A673 (cell line): Measurements from ENCODE around the gene CAPN2. TPM values are rescaled to one million over a fixed set of nuclear protein-coding genes. Genes with fewer than 3 reads are reported as not detected.
"Not testable (repeated sequence)": the region's sequence is repeated elsewhere in the genome, so short reads cannot be mapped to it uniquely, and the experiment has no call there.

Experiments used
- BruUV-seq: library from RNA; stranded (reverse); fragments of 400-500 nt; replicated peaks from 2 replicates; lab custom pipeline; 2021; lab: Mats Ljungman, UMichigan
- CTCF ChIA-PET: fragments of 300-600 bp; sonication (Branson Sonifier 250); formaldehyde crosslinking; loops from one replicate; lab custom pipeline; 2022; ENCODE audit warnings: antibody characterized with exemption; lab: Charles Lee
- POLR2A ChIA-PET: fragments of 300-600 bp; sonication (Branson Sonifier 250); formaldehyde crosslinking; loops from one replicate; lab custom pipeline; 2022; ENCODE audit warnings: antibody characterized with exemption; ENCODE audit not compliant: low non-redundant PET; lab: Charles Lee
- DNase-seq: peaks from one replicate; pipeline ENCODE4 v3.0.0-alpha.2; 2015; ENCODE audit warnings: low spot score
- H3K27ac ChIP-seq: fragments of 200-600 bp; sonication (generic); 2 replicates; pipeline ENCODE4 v1.5.1; 2016; ENCODE audit warnings: mixed run types, low read depth, mild to moderate bottlenecking, mixed read lengths, antibody characterized with exemption, low read length; ENCODE audit not compliant: poor library complexity, severe bottlenecking
- H3K27me3 ChIP-seq: fragments of 200-600 bp; sonication (generic); replicated peaks from 2 replicates; pipeline ENCODE4 v1.6.1; 2017; ENCODE audit warnings: mixed run types, low read depth, mild to moderate bottlenecking, mixed read lengths, antibody characterized with exemption, low read length; ENCODE audit not compliant: insufficient read depth, poor library complexity
- H3K36me3 ChIP-seq: fragments of 200-600 bp; sonication (generic); 2 replicates; pipeline ENCODE4 v1.6.1; 2016; ENCODE audit warnings: mixed run types, mild to moderate bottlenecking, mixed read lengths, antibody characterized with exemption, low read length; ENCODE audit not compliant: insufficient read depth, poor library complexity, severe bottlenecking
- H3K4me1 ChIP-seq: fragments of 200-600 bp; sonication (generic); 2 replicates; pipeline ENCODE4 v1.6.1; 2017; ENCODE audit warnings: mixed run types, mild to moderate bottlenecking, mixed read lengths, antibody characterized with exemption, low read length; ENCODE audit not compliant: insufficient read depth, poor library complexity, severe bottlenecking
- H3K4me3 ChIP-seq: fragments of 200-600 bp; sonication (generic); 2 replicates; pipeline ENCODE4 v1.5.1; 2016; ENCODE audit warnings: low read depth, mixed run types, mild to moderate bottlenecking, mixed read lengths, low read length; ENCODE audit not compliant: poor library complexity, severe bottlenecking
- H3K9me3 ChIP-seq: fragments of 200-600 bp; sonication (generic); 2 replicates; pipeline ENCODE4 v1.6.1; 2016; ENCODE audit warnings: mixed run types, low read depth, mild to moderate bottlenecking, mixed read lengths, antibody characterized with exemption, low read length; ENCODE audit not compliant: poor library complexity, severe bottlenecking
- EZH2 ChIP-seq: fragments of 200-600 bp; sonication (generic); IDR thresholded peaks from 2 replicates; pipeline ENCODE4 v1.6.1; 2017; ENCODE audit warnings: borderline replicate concordance, low read depth, mild to moderate bottlenecking, mixed read lengths, antibody characterized with exemption, low read length; ENCODE audit not compliant: poor library complexity, severe bottlenecking
- intact Hi-C: fragments of 100-400 bp; cut with micrococcal nuclease; formaldehyde crosslinking; loops from one replicate; pipeline ENCODE4 v1.10.0; 2022; ENCODE audit not compliant: unreplicated experiment
- total RNA-seq: library from RNA; stranded (reverse); gene quantifications from 2 replicates; pipeline ENCODE4 v1.2.3, GENCODE V29; 2021
- TF ChIP-seq, protein P1 (sequence below): fragments of 300-800, 200-600 bp; sonication (generic); conservative IDR thresholded peaks from 2 replicates; pipeline ENCODE4 v1.5.1; 2017; ENCODE audit warnings: low read depth, mild to moderate bottlenecking, antibody characterized with exemption, low read length, moderate library complexity, mixed read lengths

CAPN2 gene
- total RNA-seq, 1 experiment from 2014 or later: 137 TPM

DNA sequence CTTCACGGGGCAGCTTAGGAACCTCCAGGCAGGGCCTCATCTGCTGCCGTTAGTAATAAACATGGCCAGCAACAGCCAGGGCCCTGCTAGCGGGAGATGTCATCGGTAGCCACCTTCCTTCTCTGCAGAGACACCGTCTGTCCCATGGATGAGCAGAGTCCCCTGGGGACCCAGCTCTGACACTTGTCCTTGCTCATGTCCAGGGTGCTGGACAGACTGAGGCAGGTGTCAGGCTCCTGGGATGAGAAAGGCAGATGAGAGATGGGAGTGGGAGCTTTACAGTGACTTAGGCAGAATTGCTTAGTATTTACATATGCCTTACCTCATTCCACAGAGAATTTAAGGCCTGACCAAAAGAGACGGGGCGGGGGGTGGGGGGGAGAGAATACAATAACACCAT lies 25.0 kb downstream of the CAPN2 start:
- Histone ChIP-seq H3K9me3 (no peaks in the 10 kb centered on the region), H3K27me3 (no peaks in the 10 kb centered on the region), H3K27ac (no peak overlapping the region), H3K4me1 (peaks cover 24% of the 10 kb centered on the region), H3K4me3 (no peak overlapping the region), H3K36me3 (no peaks in the 10 kb centered on the region)
- DNase-seq: no peak
- intact Hi-C loops: no loop called here
- ChIA-PET POLR2A (no interaction called here), CTCF (interaction anchor here (1.3 kb wide), 1 partner anchor 39 kb away, joined by 3 read pairs; no protein-coding TSS in a partner anchor)
- no TSS peak for BruUV-seq
- TF ChIP-seq, protein P1, sequence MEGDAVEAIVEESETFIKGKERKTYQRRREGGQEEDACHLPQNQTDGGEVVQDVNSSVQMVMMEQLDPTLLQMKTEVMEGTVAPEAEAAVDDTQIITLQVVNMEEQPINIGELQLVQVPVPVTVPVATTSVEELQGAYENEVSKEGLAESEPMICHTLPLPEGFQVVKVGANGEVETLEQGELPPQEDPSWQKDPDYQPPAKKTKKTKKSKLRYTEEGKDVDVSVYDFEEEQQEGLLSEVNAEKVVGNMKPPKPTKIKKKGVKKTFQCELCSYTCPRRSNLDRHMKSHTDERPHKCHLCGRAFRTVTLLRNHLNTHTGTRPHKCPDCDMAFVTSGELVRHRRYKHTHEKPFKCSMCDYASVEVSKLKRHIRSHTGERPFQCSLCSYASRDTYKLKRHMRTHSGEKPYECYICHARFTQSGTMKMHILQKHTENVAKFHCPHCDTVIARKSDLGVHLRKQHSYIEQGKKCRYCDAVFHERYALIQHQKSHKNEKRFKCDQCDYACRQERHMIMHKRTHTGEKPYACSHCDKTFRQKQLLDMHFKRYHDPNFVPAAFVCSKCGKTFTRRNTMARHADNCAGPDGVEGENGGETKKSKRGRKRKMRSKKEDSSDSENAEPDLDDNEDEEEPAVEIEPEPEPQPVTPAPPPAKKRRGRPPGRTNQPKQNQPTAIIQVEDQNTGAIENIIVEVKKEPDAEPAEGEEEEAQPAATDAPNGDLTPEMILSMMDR: no peak
- no peak for TF ChIP-seq EZH2

DNA sequence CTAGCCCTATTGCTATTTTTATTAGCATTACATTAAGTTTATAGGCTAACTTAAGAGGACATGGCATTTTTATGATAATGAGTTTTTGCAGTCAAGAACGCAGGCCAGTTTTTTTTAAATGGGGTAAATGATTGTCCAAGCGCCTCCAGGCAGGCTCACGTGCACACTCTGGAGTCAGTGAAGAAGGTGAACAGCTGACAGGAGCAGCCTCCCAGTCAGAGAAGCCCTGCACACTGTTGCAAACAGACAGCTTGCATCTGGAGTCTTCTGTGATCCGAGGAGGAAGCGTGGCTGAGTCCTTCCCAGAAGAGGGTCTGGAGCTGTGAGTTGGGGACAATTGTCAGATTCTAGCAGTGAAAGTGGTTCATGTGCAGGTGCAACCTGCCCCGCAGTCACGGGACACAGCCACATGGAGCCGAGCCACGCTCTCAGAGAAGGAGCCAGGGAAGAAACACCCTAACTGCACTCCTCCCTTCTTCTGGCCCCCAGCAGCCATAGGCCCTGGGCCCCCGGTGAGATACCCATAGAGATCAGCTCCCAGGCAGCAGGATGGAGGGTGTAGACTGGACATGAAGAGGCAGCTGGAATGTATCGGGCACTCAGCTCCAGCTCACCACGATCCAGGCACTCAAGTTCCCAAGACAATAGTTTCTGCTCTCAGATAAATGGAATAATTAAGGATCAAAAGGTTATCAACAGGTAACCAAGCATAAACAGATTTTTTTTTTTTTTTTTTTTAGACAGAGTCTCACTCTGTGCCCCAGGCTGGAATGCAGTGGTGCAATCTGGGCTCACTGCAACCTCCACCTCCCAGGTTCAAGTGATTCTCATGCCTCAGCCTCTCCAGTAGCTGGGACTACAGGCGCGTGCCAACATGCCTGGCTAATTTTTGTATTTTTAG lies 26.4 kb downstream of the CAPN2 start:
- no peak for DNase-seq
- Histone ChIP-seq H3K27me3 (no peaks in the 10 kb centered on the region), H3K27ac (no peak overlapping the region), H3K36me3 (no peaks in the 10 kb centered on the region), H3K4me3 (no peak overlapping the region), H3K9me3 (no peaks in the 10 kb centered on the region), H3K4me1 (peaks cover 13% of the 10 kb centered on the region)
- no TSS peak for BruUV-seq
- POLR2A ChIA-PET: interaction anchor here (0.7 kb wide), 1 partner anchor 42 kb away, joined by 3 read pairs; no protein-coding TSS in a partner anchor
- CTCF ChIA-PET: interaction anchor here (0.9 to 1.3 kb wide), 2 partner anchors 10 to 40 kb away, joined by 3 read pairs; no protein-coding TSS in a partner anchor
- no peak for TF ChIP-seq EZH2
- TF ChIP-seq, protein P1: no peak
- intact Hi-C loops: no loop called here

DNA sequence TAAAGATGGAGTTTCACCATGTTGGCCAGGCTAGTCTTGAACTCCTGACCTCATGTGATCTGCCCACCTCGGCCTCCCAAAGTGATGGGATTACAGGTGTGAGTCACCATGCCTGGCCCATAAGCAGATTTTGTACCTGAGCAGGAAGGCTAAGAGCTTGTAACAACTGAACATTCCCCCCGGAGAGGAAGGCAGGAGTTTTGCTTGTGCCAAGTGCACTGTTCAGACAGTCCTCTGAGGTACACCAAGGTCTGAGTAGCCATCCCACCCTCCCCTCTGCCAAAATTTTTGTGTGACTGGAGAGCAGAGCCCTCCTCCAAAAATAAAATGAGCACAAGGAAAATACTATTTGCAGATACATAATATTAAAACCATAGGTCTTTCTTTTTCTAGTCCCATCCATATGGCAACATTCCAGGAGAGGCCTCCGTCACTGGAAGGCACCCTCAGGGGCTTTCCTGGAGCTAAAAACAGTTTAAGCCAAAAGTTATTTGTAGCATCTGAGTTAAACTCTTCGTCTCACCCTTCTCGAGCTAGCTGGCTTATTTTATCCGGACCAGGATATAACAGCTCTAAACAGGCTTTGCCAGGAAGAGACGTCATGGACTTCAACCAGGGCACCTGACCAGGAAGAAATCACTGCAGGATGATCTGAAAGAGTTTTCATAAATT lies 27.2 kb downstream of the CAPN2 start:
- Histone ChIP-seq H3K9me3 (no peaks in the 10 kb centered on the region), H3K36me3 (no peaks in the 10 kb centered on the region), H3K4me1 (peaks cover 11% of the 10 kb centered on the region), H3K27me3 (no peaks in the 10 kb centered on the region), H3K27ac (no peak overlapping the region), H3K4me3 (no peak overlapping the region)
- POLR2A ChIA-PET: no interaction called here
- no TSS peak for BruUV-seq
- peak; percentile 30 for DNase-seq
- CTCF ChIA-PET: no interaction called here
- TF ChIP-seq EZH2: no peak
- TF ChIP-seq, protein P1: no peak
- intact Hi-C loops: no loop called here

DNA sequence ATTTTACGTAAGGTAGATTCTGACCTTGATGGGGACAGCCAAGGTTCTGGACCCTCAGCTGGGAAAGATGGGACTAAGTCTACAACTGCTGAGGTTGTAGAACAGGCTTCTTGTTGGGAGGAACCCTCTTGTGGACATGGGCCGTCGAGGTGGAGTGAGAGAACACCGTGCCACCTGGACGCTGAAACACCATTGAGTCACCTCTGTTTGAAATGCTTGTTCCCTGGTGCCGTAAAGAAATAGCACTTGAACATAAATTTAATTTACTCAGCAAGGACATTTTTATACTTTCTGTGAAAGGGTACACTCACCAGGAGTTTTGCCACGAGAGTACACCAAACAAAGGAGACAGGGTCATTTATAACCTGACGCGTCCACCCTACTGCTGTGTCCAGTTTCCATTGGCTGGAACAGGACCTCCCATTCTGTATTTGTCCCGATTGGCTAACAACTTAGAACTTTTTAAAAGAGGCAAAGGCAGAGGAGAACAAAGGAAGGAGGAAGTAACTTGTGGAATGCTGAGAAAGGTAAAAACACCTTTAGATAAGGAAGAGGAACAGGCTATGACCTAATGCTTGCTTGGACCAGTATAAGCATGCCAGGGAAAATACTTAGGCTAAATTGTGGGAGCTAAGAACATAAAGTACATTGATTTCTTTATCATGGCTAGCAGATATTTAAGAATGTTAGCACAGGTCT lies 27.8 kb downstream of the CAPN2 start:
- BruUV-seq: not testable (repeated sequence)

More for the DNA sequence above, 27.8 kb downstream of the CAPN2 start:
- H3K4me3 ChIP-seq, H3K36me3 ChIP-seq, H3K27me3 ChIP-seq, DNase-seq, intact Hi-C loops, H3K9me3 ChIP-seq, CTCF ChIA-PET, POLR2A ChIA-PET, H3K27ac ChIP-seq: not testable (repeated sequence)
- peaks cover 11% of the 10 kb centered on the region for H3K4me1 ChIP-seq
